C4-2B (cell line): ENCODE results near the gene AK5.

Experiments used
- ZFX ChIP-seq: fragments of 450-650 bp; IDR thresholded peaks from 2 replicates; pipeline ENCODE4 v1.6.1; 2017
- TF ChIP-seq, protein P1 (sequence below): fragments of 450-650 bp; conservative IDR thresholded peaks from 2 replicates; pipeline ENCODE4 v1.5.1; 2017; ENCODE audit warnings: mild to moderate bottlenecking

DNA sequence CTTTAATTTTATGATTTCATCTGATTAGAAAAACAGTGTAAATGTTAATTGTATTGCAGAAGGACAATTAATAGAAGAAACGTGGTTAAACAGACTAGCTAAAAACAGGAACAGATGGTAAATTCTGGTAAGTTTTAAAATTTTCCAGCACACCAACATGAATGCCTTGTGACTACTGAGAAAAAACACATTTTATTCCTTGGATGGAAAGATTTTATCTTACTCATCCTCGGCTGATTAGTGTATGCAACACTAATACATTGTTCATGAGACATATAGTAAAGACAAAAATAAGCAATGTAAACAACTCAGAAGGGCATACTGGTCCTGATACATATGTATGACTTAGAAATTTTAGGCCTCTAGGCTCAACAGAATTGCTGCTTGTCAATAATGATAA is 4.9 kb upstream of the AK5 start:
- TF ChIP-seq, protein P1, sequence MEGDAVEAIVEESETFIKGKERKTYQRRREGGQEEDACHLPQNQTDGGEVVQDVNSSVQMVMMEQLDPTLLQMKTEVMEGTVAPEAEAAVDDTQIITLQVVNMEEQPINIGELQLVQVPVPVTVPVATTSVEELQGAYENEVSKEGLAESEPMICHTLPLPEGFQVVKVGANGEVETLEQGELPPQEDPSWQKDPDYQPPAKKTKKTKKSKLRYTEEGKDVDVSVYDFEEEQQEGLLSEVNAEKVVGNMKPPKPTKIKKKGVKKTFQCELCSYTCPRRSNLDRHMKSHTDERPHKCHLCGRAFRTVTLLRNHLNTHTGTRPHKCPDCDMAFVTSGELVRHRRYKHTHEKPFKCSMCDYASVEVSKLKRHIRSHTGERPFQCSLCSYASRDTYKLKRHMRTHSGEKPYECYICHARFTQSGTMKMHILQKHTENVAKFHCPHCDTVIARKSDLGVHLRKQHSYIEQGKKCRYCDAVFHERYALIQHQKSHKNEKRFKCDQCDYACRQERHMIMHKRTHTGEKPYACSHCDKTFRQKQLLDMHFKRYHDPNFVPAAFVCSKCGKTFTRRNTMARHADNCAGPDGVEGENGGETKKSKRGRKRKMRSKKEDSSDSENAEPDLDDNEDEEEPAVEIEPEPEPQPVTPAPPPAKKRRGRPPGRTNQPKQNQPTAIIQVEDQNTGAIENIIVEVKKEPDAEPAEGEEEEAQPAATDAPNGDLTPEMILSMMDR: no peak
- TF ChIP-seq ZFX: no peak
